ENCODE results near the gene EPAS1.

Gene EPAS1

GRCh38 chr2:46267616-46268015, 29.6 kb upstream of the EPAS1 start:
- Mint-ChIP-seq H3K36me3 (no peaks in the 10 kb centered on the region), H3K27ac (no peak overlapping the region), H3K27me3 (peaks cover 39% of the 10 kb centered on the region), H3K9me3 (no peaks in the 10 kb centered on the region), H3K4me1 (peaks cover 13% of the 10 kb centered on the region), H3K4me3 (no peak overlapping the region)
- ATAC-seq: no peak

- no peak for ATAC-seq
- Mint-ChIP-seq H3K36me3 (no peaks in the 10 kb centered on the region), H3K27ac (no peak overlapping the region), H3K9me3 (no peaks in the 10 kb centered on the region), H3K27me3 (peaks cover 33% of the 10 kb centered on the region), H3K4me3 (no peak overlapping the region), H3K4me1 (peaks cover 13% of the 10 kb centered on the region)
Observed at GRCh38 chr2:46268196-46268595, 29.0 kb upstream of the EPAS1 start.

- Mint-ChIP-seq H3K27me3 (peaks cover 25% of the 10 kb centered on the region), H3K27ac (no peak overlapping the region), H3K4me1 (peaks cover 13% of the 10 kb centered on the region), H3K4me3 (no peak overlapping the region), H3K9me3 (no peaks in the 10 kb centered on the region), H3K36me3 (no peaks in the 10 kb centered on the region)
- ATAC-seq: no peak
Observed at GRCh38 chr2:46269001-46269400, 28.2 kb upstream of the EPAS1 start.

GRCh38 chr2:46269544-46270273, 27.5 kb upstream of the EPAS1 start:
- Mint-ChIP-seq H3K36me3 (no peaks in the 10 kb centered on the region), H3K4me3 (no peak overlapping the region), H3K27ac (no peak overlapping the region), H3K9me3 (no peaks in the 10 kb centered on the region), H3K27me3 (peaks cover 18% of the 10 kb centered on the region), H3K4me1 (peaks cover 13% of the 10 kb centered on the region)
- no peak for ATAC-seq

- H3K4me3 Mint-ChIP-seq: no peak overlapping the region
- peaks cover 14% of the 10 kb centered on the region for H3K27me3 Mint-ChIP-seq
- H3K4me1 Mint-ChIP-seq: peaks cover 13% of the 10 kb centered on the region
- H3K27ac Mint-ChIP-seq: no peak overlapping the region
- no peaks in the 10 kb centered on the region for H3K36me3 Mint-ChIP-seq
- H3K9me3 Mint-ChIP-seq: no peaks in the 10 kb centered on the region
- no peak for ATAC-seq
Observed at GRCh38 chr2:46270384-46270783, 26.8 kb upstream of the EPAS1 start.

- no peak for ATAC-seq
- Mint-ChIP-seq H3K36me3 (no peaks in the 10 kb centered on the region), H3K9me3 (no peaks in the 10 kb centered on the region), H3K4me1 (peaks cover 2% of the 10 kb centered on the region), H3K27me3 (peaks cover 41% of the 10 kb centered on the region), H3K4me3 (no peak overlapping the region), H3K27ac (no peak overlapping the region)
Observed at GRCh38 chr2:46273225-46273863, 23.9 kb upstream of the EPAS1 start.

- H3K27ac Mint-ChIP-seq: no peak overlapping the region
- no peaks in the 10 kb centered on the region for H3K36me3 Mint-ChIP-seq
- ATAC-seq: no peak
- H3K4me3 Mint-ChIP-seq: no peak overlapping the region
- H3K9me3 Mint-ChIP-seq: no peaks in the 10 kb centered on the region
- peaks cover 47% of the 10 kb centered on the region for H3K27me3 Mint-ChIP-seq
- no peaks in the 10 kb centered on the region for H3K4me1 Mint-ChIP-seq
Observed at GRCh38 chr2:46273919-46274318, 23.3 kb upstream of the EPAS1 start.

GRCh38 chr2:46274586-46274985, 22.6 kb upstream of the EPAS1 start:
- no peak overlapping the region for H3K4me3 Mint-ChIP-seq
- no peak for ATAC-seq
- no peaks in the 10 kb centered on the region for H3K9me3 Mint-ChIP-seq
- peaks cover 52% of the 10 kb centered on the region for H3K27me3 Mint-ChIP-seq
- H3K36me3 Mint-ChIP-seq: no peaks in the 10 kb centered on the region
- H3K4me1 Mint-ChIP-seq: no peaks in the 10 kb centered on the region
- no peak overlapping the region for H3K27ac Mint-ChIP-seq

- Mint-ChIP-seq H3K9me3 (no peaks in the 10 kb centered on the region), H3K4me1 (no peaks in the 10 kb centered on the region), H3K4me3 (no peak overlapping the region), H3K27me3 (peaks cover 52% of the 10 kb centered on the region), H3K27ac (no peak overlapping the region), H3K36me3 (no peaks in the 10 kb centered on the region)
- no peak for ATAC-seq
Observed at GRCh38 chr2:46275995-46276394, 21.2 kb upstream of the EPAS1 start.

- ATAC-seq: no peak
- Mint-ChIP-seq H3K27ac (no peak overlapping the region), H3K4me3 (no peak overlapping the region), H3K4me1 (no peaks in the 10 kb centered on the region), H3K27me3 (peaks cover 50% of the 10 kb centered on the region), H3K9me3 (no peaks in the 10 kb centered on the region), H3K36me3 (no peaks in the 10 kb centered on the region)
Observed at GRCh38 chr2:46276642-46277041, 20.6 kb upstream of the EPAS1 start.

GRCh38 chr2:46277431-46278190, 19.6 kb upstream of the EPAS1 start:
- no peak for ATAC-seq
- no peak overlapping the region for H3K27ac Mint-ChIP-seq
- H3K27me3 Mint-ChIP-seq: peaks cover 49% of the 10 kb centered on the region
- no peaks in the 10 kb centered on the region for H3K36me3 Mint-ChIP-seq
- no peaks in the 10 kb centered on the region for H3K9me3 Mint-ChIP-seq
- H3K4me1 Mint-ChIP-seq: no peaks in the 10 kb centered on the region
- H3K4me3 Mint-ChIP-seq: no peak overlapping the region

- Mint-ChIP-seq H3K36me3 (no peaks in the 10 kb centered on the region), H3K27ac (no peak overlapping the region), H3K9me3 (no peaks in the 10 kb centered on the region), H3K4me3 (no peak overlapping the region), H3K4me1 (no peaks in the 10 kb centered on the region), H3K27me3 (peaks cover 62% of the 10 kb centered on the region)
- no peak for ATAC-seq
Observed at GRCh38 chr2:46278952-46279351, 18.3 kb upstream of the EPAS1 start.

- no peaks in the 10 kb centered on the region for H3K36me3 Mint-ChIP-seq
- ATAC-seq: no peak
- peaks cover 44% of the 10 kb centered on the region for H3K27me3 Mint-ChIP-seq
- no peak overlapping the region for H3K4me3 Mint-ChIP-seq
- no peaks in the 10 kb centered on the region for H3K4me1 Mint-ChIP-seq
- no peaks in the 10 kb centered on the region for H3K9me3 Mint-ChIP-seq
- no peak overlapping the region for H3K27ac Mint-ChIP-seq
Observed at GRCh38 chr2:46281939-46282338, 15.3 kb upstream of the EPAS1 start.

GRCh38 chr2:46283693-46284092, 13.5 kb upstream of the EPAS1 start:
- no peaks in the 10 kb centered on the region for H3K9me3 Mint-ChIP-seq
- no peak overlapping the region for H3K27ac Mint-ChIP-seq
- no peaks in the 10 kb centered on the region for H3K36me3 Mint-ChIP-seq
- peaks cover 27% of the 10 kb centered on the region for H3K27me3 Mint-ChIP-seq
- ATAC-seq: no peak
- H3K4me1 Mint-ChIP-seq: no peaks in the 10 kb centered on the region
- no peak overlapping the region for H3K4me3 Mint-ChIP-seq

GRCh38 chr2:46284260-46284659, 12.9 kb upstream of the EPAS1 start:
- H3K27me3 Mint-ChIP-seq: peaks cover 21% of the 10 kb centered on the region
- H3K4me3 Mint-ChIP-seq: no peak overlapping the region
- no peak for ATAC-seq
- no peak overlapping the region for H3K27ac Mint-ChIP-seq
- no peaks in the 10 kb centered on the region for H3K36me3 Mint-ChIP-seq
- H3K9me3 Mint-ChIP-seq: no peaks in the 10 kb centered on the region
- H3K4me1 Mint-ChIP-seq: no peaks in the 10 kb centered on the region

GRCh38 chr2:46284796-46285195, 12.4 kb upstream of the EPAS1 start:
- Mint-ChIP-seq H3K4me1 (no peaks in the 10 kb centered on the region), H3K4me3 (no peak overlapping the region), H3K27me3 (peaks cover 20% of the 10 kb centered on the region), H3K36me3 (no peaks in the 10 kb centered on the region), H3K27ac (no peak overlapping the region), H3K9me3 (no peaks in the 10 kb centered on the region)
- no peak for ATAC-seq
